Bone marrow (tissue), 2 donors: ENCODE data around the gene HADH.

Experiments used
- DNase-seq, 2 donors: peaks; one replicate each; lab custom pipeline; 2025; lab: John Stamatoyannopoulos, UW

The HADH gene

GRCh38 chr4:108058685-108059440 is 69.2 kb downstream of the HADH start:
- no peak for DNase-seq

DNA sequence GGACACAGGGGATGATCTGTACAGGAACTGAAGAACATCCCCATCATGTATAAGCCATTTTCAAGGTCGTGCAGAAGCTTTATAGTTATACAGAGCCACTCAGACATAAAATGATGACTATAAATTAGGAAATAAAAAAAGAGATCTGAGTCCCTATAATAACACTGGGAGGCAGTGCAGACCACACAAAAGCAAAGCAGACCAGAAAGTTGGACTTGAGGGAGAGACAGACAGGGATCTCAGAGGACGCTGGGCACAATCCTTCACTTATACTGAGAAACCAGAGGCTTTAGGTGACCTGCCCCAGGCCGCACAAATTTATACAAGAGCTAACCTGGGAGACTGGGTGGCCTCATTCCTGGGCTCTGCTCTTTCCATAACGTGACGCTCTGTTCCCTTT is 70.5 kb downstream of the HADH start:
- no peak for DNase-seq

GRCh38 chr4:108060686-108061321 is 71.1 kb downstream of the HADH start:
- DNase-seq = no peak

- no peak for DNase-seq
These were observed 78.8 kb downstream of the HADH start for GRCh38 chr4:108068442-108068841.

GRCh38 chr4:108070775-108071174 is 81.1 kb downstream of the HADH start:
- DNase-seq = no peak

DNA sequence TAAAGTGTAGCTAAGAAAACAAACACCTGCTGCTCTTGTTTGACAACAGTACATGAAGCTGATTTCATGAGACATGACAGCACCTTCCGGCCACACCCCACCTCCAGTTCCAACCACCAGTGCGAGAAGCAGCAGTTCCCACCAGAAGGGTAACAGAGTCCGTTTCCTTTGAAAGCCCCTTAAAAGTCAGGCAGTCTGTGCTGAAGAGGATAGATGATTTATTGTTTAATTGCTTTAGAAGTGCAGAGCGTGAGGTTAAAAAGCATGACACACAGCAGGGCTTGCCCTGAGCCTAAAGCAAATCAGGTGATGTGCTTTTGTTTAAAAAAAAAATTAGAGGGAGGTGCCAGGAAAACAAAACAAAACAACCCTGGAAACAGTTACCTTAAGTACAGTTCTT is 82.6 kb downstream of the HADH start:
- no peak for DNase-seq

- DNase-seq = no peak
These were observed 88.5 kb downstream of the HADH start for GRCh38 chr4:108078024-108078733.

DNA sequence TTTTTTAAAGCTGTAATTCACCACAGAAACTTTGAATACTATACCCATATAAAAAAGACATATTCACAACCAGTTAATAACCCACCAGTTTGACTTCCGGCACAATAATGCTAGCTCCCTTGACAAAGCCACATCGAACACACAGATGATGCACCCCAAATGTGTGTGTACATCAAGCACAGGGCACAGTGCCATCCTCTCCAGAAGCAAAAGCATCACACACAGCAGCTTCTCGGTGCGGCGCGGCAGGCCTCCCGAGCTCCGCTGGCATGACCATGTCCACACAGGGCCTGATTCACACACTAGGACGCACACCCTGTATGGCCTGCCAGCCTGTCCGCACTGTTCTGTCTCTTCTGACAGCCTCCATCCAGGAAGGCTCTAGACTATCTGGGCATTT is 91.1 kb downstream of the HADH start:
- no peak for DNase-seq

DNA sequence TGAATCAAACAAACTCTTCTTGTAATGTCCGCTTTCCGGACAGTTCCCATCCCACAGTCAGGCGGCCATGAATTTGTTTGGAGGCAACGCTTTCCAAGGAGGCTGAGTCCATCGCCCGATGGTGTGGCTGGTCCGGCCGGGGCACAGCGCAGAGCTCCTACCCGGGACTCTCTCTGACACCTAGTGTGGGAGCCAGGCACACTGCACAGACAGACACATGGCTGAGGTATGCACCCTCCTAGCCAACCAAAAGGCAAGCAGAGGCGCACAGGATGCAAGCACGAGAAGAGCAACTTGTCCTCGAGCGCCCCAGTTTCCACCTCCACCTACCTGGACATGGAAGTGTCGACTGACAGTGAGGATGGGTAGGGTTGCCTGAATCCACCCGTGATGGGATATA is 91.6 kb downstream of the HADH start:
- no peak for DNase-seq
